Medulla oblongata (tissue), 1 donor: ENCODE measurements around the gene CCP110.

ENCODE experiments used
- DNase-seq: peaks from one replicate; pipeline ENCODE4 v3.0.0-alpha.2; 2015; ENCODE audit errors: extremely low spot score

CCP110 gene

GRCh38 chr16:19548144-19548543 is 24.4 kb downstream of the CCP110 start:
- DNase-seq = no peak

DNA sequence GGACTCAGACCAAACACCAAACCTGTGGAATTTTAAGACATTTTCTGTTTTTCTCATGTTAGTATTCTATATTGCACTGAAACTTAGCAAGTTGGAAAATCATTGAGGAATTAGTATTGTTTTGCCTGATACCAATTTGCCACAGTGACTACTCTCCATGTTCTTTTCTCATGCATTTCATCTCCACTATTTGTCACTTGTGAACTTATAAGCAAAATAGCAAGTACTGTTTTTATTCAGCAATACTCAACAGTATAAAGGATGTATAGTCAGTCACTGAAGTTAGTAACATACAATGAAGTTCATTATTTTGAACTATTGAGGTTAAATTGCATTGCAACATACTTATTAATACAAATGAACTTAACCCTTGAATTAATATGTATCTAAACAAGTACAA is 25.9 kb downstream of the CCP110 start:
- DNase-seq = no peak

- DNase-seq = peak; percentile 98
Observed at GRCh38 chr16:19555186-19555937, 31.6 kb downstream of the CCP110 start, which contains the start of gene VPS35L. Gene VPS35L, plus strand, starts transcription at chr16:19555703. Its CDS starts 27 bp downstream, at chr16:19555730.

DNA sequence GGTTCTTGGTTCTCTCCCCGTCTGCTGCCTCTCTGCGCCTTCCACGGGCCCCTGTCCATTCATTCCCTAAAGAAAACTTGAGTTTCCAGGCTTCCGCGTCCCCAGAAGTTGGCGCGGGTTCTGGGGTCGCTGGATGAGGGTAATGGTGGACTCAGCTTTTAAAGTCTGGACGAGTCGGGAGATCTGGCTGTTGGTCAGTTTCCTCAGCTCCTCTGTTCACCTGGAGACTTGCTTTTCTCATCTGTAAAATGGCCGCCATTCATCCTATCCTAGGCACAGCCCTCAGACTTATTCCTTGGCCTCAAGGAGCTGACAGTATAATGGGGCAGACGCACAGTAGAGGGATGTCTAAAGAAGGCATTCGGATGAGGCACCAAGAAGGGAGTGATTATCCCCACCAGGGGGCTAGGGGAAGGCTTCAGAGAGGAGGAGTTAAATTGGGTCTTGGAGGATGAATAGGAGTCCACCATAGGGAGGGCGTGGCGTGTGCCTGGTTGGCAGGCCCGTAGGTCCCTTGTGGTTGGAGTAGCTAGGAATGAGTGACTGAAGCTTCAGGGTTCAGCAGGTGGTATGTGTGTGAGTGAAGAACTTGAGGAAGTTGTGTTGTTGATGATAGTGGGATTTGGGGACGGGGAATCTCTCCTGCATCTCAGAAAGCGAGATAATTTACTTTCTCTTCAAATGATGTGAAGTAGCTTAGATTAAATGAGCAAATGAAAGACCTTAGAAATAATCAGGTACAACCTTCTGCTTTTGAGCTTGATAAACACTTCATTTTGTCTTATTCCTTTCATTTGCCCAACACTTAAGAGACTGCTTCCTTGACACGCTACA is 32.4 kb downstream of the CCP110 start:
- DNase-seq = no peak

- DNase-seq = peak; percentile 87
Observed at GRCh38 chr16:19559242-19559910, 35.6 kb downstream of the CCP110 start.

DNA sequence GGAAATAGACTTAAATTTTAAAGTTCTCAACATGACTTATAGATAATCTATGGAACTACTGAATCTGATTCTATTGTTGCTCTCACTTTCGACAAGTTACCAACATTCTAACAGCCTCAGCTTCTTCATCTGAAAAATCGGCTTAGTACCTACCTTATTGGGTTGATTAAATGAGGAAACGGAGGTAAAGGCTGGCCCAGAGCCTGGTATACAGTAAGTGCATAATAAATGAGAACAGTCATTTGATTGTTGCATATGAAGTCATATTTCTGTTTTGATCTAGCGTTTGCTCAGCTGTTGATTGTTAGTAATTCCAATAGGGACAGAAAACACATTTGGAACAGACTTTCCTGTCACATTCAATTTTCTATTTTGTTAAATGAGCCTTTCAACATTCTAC is 36.3 kb downstream of the CCP110 start:
- no peak for DNase-seq

GRCh38 chr16:19563377-19563776 is 39.6 kb downstream of the CCP110 start:
- no peak for DNase-seq

DNA sequence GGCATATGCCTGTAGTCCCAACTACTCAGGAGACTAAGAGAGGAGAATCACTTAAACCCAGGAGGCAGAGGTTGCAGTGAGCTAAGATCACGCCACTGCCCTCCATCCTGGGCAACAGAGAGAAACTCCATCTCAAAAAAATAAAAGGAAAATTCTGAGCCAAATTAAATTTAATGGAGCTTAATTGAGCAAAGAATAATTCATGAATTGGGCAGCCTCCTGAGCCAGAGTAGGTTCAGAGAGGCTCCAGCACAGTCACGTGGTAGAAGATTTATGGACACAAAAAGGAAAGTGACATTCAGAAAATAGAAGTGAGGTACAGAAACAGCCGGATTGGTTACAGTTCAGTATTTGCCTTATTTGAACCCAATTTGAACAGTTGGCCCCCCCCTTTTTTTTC is 42.6 kb downstream of the CCP110 start:
- no peak for DNase-seq

- DNase-seq = no peak
Observed at GRCh38 chr16:19567560-19567959, 43.8 kb downstream of the CCP110 start.

DNA sequence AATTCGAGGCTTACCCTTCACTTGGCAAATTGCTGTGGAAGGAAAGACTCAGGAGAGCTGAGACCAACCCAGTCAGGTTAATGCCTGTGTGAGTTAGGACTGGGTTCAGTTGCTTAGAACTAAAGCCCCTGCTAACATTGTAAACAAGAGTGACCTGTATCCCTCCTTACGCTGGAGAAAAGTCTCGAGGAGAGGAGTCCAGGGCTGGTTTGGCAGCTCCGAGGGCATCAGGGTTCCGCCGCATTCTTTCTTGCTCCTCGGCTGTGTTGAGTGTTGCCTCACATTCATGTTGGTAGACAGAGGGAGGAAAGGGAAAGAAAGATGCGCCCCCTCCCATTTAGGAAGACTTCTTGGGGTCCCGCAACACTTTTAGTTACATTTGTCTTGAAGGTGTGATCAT is 50.3 kb downstream of the CCP110 start:
- DNase-seq = no peak

DNA sequence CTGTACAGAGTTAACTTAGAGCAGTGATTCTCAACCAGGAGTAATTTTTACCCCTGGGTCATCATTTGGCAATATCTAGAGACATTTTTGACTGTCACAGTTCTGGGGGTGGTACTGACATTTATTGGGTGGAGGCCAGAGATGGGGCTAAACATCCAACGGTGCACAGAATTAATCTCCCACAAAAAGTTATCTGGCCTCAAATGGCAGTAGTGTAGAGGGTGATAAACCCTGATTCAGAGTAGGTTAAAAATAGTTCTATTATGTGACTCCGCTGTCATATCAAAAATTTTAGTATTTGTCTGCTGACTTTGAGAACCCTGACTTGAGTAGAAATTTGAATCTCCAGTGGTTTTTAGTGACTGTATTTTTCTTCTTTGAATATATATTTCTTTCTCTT is 50.9 kb downstream of the CCP110 start:
- DNase-seq = no peak

DNA sequence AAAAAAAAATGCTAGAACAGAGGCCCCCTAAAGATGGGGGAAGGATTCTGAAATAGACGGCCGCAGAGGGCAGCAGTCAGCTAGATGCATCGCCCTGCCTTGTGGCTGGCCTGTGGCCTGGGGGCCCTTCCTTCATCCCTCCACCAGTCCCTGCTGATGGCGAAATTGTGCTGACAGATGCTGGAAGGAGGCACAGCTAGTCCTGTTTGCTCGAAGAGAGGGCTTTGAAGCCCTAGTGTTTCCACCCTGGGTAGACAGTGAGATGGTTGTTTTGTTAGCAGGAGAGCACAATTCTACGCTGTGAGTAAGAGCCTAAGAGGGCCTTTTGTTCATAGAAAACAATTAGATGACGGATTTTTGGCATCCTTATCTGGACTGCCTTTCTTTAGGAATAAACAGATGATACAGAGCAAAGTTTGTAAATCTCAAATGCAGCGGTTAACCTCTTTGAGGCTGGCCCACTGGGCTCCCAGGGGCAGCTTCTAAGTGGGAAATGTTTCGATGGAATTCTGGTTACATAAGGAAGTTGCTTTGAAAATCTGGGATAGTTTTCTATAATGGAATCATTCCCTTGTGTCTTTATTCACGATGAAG is 54.7 kb downstream of the CCP110 start:
- DNase-seq = peak; percentile 98

GRCh38 chr16:19582050-19582831 is 58.5 kb downstream of the CCP110 start:
- no peak for DNase-seq

- DNase-seq = peak; percentile 68
Observed at GRCh38 chr16:19583665-19584300, 60.0 kb downstream of the CCP110 start.

DNA sequence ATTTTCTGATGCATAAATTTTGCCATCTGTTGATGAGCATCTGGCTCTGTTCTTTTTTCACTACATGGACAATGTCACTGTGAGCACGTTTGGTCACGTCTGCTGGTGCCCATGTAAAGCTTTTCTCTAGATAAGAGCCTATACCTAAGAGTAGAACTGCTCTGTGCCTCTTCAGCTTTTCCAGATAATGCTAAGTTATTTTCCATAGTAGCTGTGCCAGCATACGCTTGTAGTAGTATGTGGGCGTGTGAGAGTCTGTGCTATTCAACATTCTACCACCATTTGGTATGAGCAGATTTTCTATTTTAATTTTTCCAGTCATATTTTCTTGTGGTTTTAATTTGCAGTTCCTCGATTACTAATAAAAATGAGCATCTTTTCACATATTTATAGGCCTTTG is 64.9 kb downstream of the CCP110 start:
- DNase-seq = no peak

GRCh38 chr16:19589106-19589505 is 65.4 kb downstream of the CCP110 start:
- no peak for DNase-seq

DNA sequence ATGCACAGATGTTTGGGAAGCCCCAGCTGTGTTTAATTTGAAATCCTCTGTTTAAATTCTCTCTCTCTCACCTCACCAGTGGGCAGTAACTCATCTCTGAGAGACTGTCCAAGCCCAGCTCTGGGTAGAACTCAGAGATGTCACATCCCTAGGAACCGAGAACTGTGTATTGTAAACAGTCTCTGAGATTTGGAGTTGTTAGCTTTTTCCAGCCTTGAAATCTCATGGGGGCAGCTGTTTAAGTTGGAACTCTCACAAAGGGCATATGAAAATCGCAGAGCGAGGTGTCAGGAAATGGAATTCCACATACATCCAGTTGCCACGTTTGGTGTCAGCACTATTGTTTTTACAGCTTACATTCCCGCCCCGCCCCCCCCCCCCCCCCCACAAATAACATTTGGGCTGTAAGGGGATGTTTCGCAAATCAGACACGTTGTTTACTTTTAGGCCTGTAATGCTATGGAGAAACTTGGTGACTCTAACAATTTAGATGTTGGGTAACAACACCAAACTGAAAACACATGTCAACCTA is 66.1 kb downstream of the CCP110 start:
- no peak for DNase-seq

DNA sequence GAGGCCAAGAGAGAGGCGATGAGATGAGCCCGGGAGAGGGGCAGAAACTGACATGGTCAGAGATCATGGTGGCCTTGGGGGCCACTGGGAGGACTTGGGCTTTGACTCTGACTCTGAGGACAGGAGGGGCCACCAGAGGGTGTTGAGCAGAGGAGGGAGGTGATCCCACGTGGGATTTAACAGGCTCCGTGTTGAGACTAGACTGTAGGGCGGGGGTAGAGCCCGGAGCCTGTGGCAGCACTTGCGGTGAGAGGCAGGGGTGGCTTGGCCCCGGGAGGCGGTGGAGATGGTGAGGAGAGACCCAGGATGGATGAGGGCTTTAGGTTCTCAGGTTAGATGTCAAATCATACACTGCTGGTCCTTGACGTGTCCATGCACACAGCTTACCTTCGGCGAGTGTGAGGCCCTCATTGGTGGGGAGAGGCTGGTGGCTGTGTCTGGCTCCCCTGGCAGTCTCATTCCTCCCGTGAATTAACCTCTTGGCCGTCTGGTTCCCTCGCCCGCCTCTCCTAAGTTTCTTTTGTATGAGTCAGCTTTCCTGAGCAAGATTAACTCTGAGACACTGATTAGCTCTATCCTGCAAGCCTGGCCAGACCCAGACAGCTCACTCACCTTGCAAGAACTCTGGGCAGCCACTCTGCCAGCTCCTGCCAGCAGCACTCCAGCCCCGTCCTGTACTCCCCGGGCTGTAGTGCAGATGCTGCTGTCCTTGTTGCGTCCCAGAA is 71.5 kb downstream of the CCP110 start:
- no peak for DNase-seq

DNA sequence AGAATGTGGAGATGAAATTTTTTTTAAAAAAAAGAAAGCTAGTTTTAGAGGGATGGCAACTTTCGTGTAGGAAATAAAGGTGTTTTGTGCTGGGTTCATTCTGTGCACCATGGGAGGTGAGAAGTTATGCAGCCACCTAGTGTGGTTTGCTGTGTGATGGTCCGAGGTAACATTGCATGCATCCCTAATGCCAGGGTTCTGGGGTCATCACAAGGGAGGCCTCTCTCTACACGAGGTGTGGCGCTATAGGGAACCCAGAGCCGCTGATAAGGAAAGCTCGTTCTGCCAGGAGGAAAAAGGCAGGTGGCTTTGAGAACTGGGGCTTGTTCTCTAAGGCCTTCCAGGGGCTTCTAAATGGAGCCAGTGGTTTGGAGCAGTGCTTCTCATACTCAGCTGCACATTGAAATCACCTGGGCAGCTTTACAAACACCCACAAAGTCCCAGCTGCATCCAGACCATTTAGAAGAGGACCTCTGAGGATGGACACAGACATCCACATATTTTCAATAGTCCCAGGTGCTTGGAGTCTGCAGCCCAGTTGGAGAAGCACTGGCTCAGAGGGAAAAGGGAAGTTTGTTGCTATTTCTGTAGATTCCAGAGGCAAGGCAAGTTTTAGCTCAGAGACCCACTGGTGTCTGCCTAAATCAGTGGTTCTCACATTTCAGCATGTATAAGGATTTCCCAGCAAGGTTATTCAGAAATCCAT is 75.2 kb downstream of the CCP110 start:
- no peak for DNase-seq
